ENCODE data around the gene RIPK3.

RIPK3 gene

GRCh38 chr14:24343795-24344660 lies 4.2 kb upstream of the RIPK3 start:
- ATAC-seq: no peak
- TF ChIP-seq CREB5 (CRISPR knock-in tag; IDR thresholded peaks at IDR 0.05; ENCODE audit: low read depth): no peak
- no peak for TF ChIP-seq SNAI2 (CRISPR knock-in tag; IDR thresholded peaks at IDR 0.05)
- TF ChIP-seq ZNF70 (CRISPR knock-in tag; IDR thresholded peaks at IDR 0.05): no peak
- no peak for TF ChIP-seq TSHZ2 (CRISPR knock-in tag; IDR thresholded peaks at IDR 0.05)
- TF ChIP-seq BACH2 (CRISPR knock-in tag; IDR thresholded peaks at IDR 0.05; ENCODE audit: borderline replicate concordance): no peak
- no peak for TF ChIP-seq CSDC2 (CRISPR knock-in tag; IDR thresholded peaks at IDR 0.05)
- no peak for TF ChIP-seq TOX (CRISPR knock-in tag; IDR thresholded peaks at IDR 0.05; ENCODE audit: borderline replicate concordance)
- TF ChIP-seq PPARA (CRISPR knock-in tag; IDR thresholded peaks at IDR 0.05; ENCODE audit: borderline replicate concordance): no peak
- no peak for TF ChIP-seq RARB (CRISPR knock-in tag; IDR thresholded peaks at IDR 0.05)
- no peak for TF ChIP-seq ZNF8 (CRISPR knock-in tag; IDR thresholded peaks at IDR 0.05)
- no peak for TF ChIP-seq ISL1 (CRISPR knock-in tag; IDR thresholded peaks at IDR 0.05)
- no peak for TF ChIP-seq TCF4 (CRISPR knock-in tag; IDR thresholded peaks at IDR 0.05; ENCODE audit: borderline replicate concordance)

GRCh38 chr14:24342889-24343288 lies 3.1 kb upstream of the RIPK3 start:
- ATAC-seq: no peak
- no peak for TF ChIP-seq TSHZ2 (CRISPR knock-in tag; IDR thresholded peaks at IDR 0.05)
- no peak for TF ChIP-seq BACH2 (CRISPR knock-in tag; IDR thresholded peaks at IDR 0.05; ENCODE audit: borderline replicate concordance)
- TF ChIP-seq CSDC2 (CRISPR knock-in tag; IDR thresholded peaks at IDR 0.05): no peak
- no peak for TF ChIP-seq ESRRG (CRISPR knock-in tag; IDR thresholded peaks at IDR 0.05)
- no peak for TF ChIP-seq GLIS3 (CRISPR knock-in tag; IDR thresholded peaks at IDR 0.05)
- TF ChIP-seq ARNTL (CRISPR knock-in tag; IDR thresholded peaks at IDR 0.05; ENCODE audit: borderline replicate concordance, low read depth): no peak
- TF ChIP-seq PATZ1 (CRISPR knock-in tag; IDR thresholded peaks at IDR 0.05; ENCODE audit: borderline replicate concordance): no peak
- no peak for TF ChIP-seq ZFP30 (CRISPR knock-in tag; IDR thresholded peaks at IDR 0.05)
- TF ChIP-seq SNAI2 (CRISPR knock-in tag; IDR thresholded peaks at IDR 0.05): no peak
- TF ChIP-seq TCF4 (CRISPR knock-in tag; IDR thresholded peaks at IDR 0.05; ENCODE audit: borderline replicate concordance): no peak
- TF ChIP-seq ZNF70 (CRISPR knock-in tag; IDR thresholded peaks at IDR 0.05): no peak
- TF ChIP-seq POU6F1 (CRISPR knock-in tag; IDR thresholded peaks at IDR 0.05; ENCODE audit: borderline replicate concordance, low read depth): no peak
- no peak for TF ChIP-seq ZNF565 (CRISPR knock-in tag; conservative IDR thresholded peaks at IDR 0.05; ENCODE audit: low read depth)
- TF ChIP-seq OSR1 (CRISPR knock-in tag; IDR thresholded peaks at IDR 0.05): no peak
